Vagina (tissue), 2 donors: ENCODE measurements around the gene TRNT1.

ENCODE experiments used
- CTCF ChIP-seq, 3 experiments: fragments of 450-650 bp in 2 of 3; fragments of 200-600 bp in 1 of 3; sonication (generic) in 1 of 3; IDR thresholded peaks; one replicate each; pipeline ENCODE4 v1.5.1; 2017 to 2019; ENCODE audit warnings: antibody characterized with exemption in 3 of 3, mild to moderate bottlenecking in 2 of 3, moderate library complexity in 2 of 3
- POLR2A ChIP-seq, 2 donors: fragments of 450-650 bp; IDR thresholded peaks; one replicate each; pipeline ENCODE4 v1.6.1; 2017; ENCODE audit warnings: antibody characterized with exemption in 2 of 2, mild to moderate bottlenecking in 2 of 2, moderate library complexity in 2 of 2
- POLR2AphosphoS5 ChIP-seq, 2 donors: sonication (generic); formaldehyde crosslinking; IDR thresholded peaks; one replicate each; pipeline ENCODE4 v1.9.0; 2017; ENCODE audit warnings: antibody characterized with exemption in 2 of 2, mild to moderate bottlenecking in 2 of 2, low read depth in 1 of 2; ENCODE audit not compliant: insufficient read depth in 1 of 2

DNA sequence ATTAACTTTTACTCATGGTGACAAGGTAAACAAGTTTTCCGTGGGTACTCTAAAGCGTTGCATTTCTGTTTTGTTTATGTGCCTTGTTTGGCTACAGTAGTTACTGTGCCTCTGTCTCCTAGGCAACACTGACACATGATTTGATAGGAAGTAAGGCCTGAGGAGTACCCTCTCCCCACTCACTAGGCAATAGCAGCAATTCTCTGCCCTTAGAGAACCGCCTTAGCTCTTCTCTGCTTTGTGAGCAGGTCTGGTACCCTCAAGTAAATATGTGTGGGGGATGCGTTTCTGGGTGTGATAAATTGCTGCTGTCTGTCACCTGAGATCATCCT is 16.5 kb upstream of the TRNT1 start, which contains the start of gene IL5RA:
- TF ChIP-seq CTCF (IDR thresholded peaks at IDR 0.05) (no peak), POLR2A (IDR thresholded peaks at IDR 0.05) (no peak), POLR2AphosphoS5 (IDR thresholded peaks at IDR 0.05; ENCODE audit: insufficient read depth in 1 of 2, low read depth in 1 of 2) (no peak)
